Ascending aorta (tissue), 2 donors: Measurements from ENCODE around the gene ZNF32. TPM values are rescaled to one million over a fixed set of nuclear protein-coding genes. Genes with fewer than 3 reads are reported as not detected.

ENCODE experiments used
- DNase-seq, 2 donors: peaks; one replicate each; pipeline ENCODE4 v3.0.0-alpha.2; 2019; ENCODE audit warnings: low spot score in 2 of 2
- H3K27ac ChIP-seq, 2 donors: fragments of 200-600 bp; sonication (generic); one replicate each; pipeline ENCODE4 v1.5.1; 2016 to 2017; ENCODE audit warnings: mild to moderate bottlenecking in 1 of 2
- H3K27me3 ChIP-seq: fragments of 200-600 bp; sonication (generic); one replicate; pipeline ENCODE4 v1.5.1; 2017
- H3K36me3 ChIP-seq, 2 donors: fragments of 200-600 bp; sonication (generic); one replicate each; pipeline ENCODE4 v1.5.1; 2016
- H3K4me1 ChIP-seq, 2 donors: fragments of 200-600 bp; sonication (generic); one replicate each; pipeline ENCODE4 v1.5.1; 2016 to 2017; ENCODE audit warnings: mild to moderate bottlenecking in 1 of 2
- H3K4me3 ChIP-seq, 2 donors: fragments of 200-600 bp; sonication (generic); one replicate each; pipeline ENCODE4 v1.5.1; 2016 to 2017; ENCODE audit warnings: mild to moderate bottlenecking in 1 of 2
- H3K9me3 ChIP-seq, 2 donors: fragments of 200-600 bp; sonication (generic); one replicate each; pipeline ENCODE4 v1.5.1; 2016
- intact Hi-C: fragments of 100-400 bp; cut with DNase I; formaldehyde crosslinking; loops from one replicate; pipeline ENCODE4 v1.15.1; 2023
- total RNA-seq: library from RNA; depleted of rRNA; stranded (reverse); fragments of >200 nt; gene quantifications from one replicate; pipeline ENCODE4 v1.1.0, GENCODE V29; 2016
- TF ChIP-seq, protein P1 (sequence below), 3 experiments: fragments of 200-600 bp in 2 of 3; fragments of 450-650 bp in 1 of 3; sonication (generic) in 2 of 3; IDR thresholded peaks; one replicate each; pipeline ENCODE4 v1.5.1; 2016 to 2019; ENCODE audit warnings: antibody characterized with exemption in 3 of 3, mild to moderate bottlenecking in 1 of 3, moderate library complexity in 1 of 3

The ZNF32 gene
- total RNA-seq, 1 donor from 2014 or later, result 10.9 TPM

DNA sequence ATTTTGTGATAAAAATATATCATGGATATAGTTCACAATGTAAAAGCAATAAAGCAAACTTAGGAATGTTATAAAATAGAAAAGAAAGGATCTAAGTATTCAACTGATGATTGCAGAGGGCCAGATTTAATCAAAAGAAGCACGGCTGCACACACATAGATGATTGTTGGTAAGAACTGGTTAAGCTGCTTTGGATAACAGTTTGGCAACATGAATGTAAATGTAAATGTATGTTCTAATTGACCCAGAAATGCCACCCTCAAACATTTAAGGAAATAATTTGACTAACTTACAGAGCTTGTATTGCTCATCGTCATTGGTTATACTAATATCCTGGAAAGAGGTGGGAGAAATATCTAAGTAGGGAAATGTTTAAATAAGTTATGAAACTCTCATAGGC lies 29.3 kb downstream of the ZNF32 start:
- no peak overlapping the region for H3K27ac ChIP-seq
- H3K4me3 ChIP-seq, result no peak overlapping the region
- intact Hi-C loops, result no loop called here
- peaks cover 10 to 35% of the 10 kb centered on the region in 2 donors for H3K9me3 ChIP-seq
- H3K27me3 ChIP-seq, result no peaks in the 10 kb centered on the region
- H3K4me1 ChIP-seq, result no peaks in the 10 kb centered on the region
- peaks cover 20 to 28% of the 10 kb centered on the region in 2 donors for H3K36me3 ChIP-seq
- TF ChIP-seq, protein P1, sequence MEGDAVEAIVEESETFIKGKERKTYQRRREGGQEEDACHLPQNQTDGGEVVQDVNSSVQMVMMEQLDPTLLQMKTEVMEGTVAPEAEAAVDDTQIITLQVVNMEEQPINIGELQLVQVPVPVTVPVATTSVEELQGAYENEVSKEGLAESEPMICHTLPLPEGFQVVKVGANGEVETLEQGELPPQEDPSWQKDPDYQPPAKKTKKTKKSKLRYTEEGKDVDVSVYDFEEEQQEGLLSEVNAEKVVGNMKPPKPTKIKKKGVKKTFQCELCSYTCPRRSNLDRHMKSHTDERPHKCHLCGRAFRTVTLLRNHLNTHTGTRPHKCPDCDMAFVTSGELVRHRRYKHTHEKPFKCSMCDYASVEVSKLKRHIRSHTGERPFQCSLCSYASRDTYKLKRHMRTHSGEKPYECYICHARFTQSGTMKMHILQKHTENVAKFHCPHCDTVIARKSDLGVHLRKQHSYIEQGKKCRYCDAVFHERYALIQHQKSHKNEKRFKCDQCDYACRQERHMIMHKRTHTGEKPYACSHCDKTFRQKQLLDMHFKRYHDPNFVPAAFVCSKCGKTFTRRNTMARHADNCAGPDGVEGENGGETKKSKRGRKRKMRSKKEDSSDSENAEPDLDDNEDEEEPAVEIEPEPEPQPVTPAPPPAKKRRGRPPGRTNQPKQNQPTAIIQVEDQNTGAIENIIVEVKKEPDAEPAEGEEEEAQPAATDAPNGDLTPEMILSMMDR (IDR thresholded peaks at IDR 0.05), result no peak
- DNase-seq, result no peak

DNA sequence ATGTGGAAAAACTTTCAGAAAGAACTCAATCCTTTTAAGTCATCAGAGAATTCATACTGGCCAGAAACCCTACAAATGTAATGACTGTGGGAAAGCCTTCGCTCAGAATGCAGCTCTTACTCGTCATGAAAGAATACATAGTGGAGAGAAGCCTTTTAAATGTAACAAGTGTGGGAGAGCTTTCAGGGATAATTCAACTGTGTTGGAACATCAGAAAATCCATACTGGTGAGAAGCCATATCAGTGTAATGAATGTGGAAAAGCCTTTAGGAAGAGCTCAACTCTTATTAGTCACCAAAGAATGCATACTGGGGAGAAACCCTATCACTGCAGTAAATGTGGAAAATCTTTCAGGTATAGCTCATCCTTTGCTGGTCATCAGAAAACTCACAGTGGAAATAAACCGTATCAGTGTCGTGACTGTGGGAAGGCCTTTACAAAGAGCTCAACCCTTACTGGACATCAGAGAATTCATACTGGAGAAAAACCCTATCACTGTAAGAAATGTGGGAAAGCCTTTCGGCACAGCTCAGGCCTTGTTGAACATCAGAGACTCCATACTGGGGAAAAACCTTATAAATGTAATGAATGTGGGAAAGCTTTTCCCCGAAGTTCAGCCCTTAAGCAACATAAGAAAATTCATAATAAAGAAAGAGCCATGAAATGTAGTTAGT lies 31.8 kb downstream of the ZNF32 start:
- H3K36me3 ChIP-seq, result peaks cover 28 to 41% of the 10 kb centered on the region in 2 donors
- H3K27ac ChIP-seq, result no peak overlapping the region
- intact Hi-C loops, result no loop called here
- H3K27me3 ChIP-seq, result no peaks in the 10 kb centered on the region
- H3K4me1 ChIP-seq, result no peaks in the 10 kb centered on the region
- no peak for DNase-seq
- peaks cover 10 to 44% of the 10 kb centered on the region in 2 donors for H3K9me3 ChIP-seq
- TF ChIP-seq, protein P1 (IDR thresholded peaks at IDR 0.05), result no peak
- no peak overlapping the region for H3K4me3 ChIP-seq

DNA sequence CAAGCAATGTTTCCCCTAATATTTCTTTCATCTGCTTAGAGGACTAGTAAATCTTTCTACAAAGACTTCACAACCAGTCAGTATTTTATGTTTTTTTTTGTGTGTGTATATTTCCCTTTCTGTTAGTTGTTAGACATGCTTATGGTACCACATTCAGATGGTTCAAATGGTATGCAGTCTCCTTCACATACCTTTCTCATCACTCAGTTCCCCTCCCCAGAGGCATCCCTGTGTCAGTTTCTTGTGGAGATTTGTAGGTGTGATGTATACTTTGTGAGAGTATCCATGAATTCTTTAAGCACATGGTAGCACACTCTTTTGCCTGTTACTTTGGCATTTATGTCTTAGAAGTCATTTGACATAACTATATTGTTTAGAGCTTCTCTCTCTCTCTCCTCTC lies 38.0 kb downstream of the ZNF32 start:
- Histone ChIP-seq H3K36me3 (peaks cover 16 to 50% of the 10 kb centered on the region in 2 donors), H3K4me1 (peaks cover 0 to 10% of the 10 kb centered on the region in 2 donors), H3K27ac (no peak overlapping the region), H3K4me3 (no peak overlapping the region), H3K9me3 (peaks cover 0 to 19% of the 10 kb centered on the region in 2 donors), H3K27me3 (no peaks in the 10 kb centered on the region)
- intact Hi-C loops, result no loop called here
- no peak for DNase-seq
- TF ChIP-seq, protein P1 (IDR thresholded peaks at IDR 0.05), result no peak

DNA sequence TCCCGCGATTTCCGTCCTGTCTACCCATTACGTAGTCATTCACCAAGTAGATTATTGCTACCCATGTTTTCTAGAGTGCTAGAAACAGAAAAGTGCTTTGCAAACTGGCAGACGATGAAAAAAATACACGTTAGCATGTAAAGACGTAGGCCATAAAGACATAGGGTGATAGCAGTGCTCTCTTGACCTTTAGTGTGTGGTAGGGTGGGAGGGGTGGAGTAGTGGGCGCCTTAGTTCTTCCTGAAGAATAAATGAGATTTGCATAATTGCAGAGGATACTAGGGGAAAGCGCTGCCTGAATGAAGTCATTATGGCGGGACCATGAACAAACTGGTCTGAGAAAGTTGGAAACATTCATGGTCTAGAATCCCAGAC lies 41.5 kb downstream of the ZNF32 start:
- TF ChIP-seq, protein P1 (IDR thresholded peaks at IDR 0.05), result no peak
- no peaks in the 10 kb centered on the region for H3K9me3 ChIP-seq
- intact Hi-C loops, result loop anchor here (2.0 kb wide), 2 partner anchors 32 to 42 kb away; partner anchors contain the start of genes ZNF239 and ZNF32
- H3K4me3 ChIP-seq, result peak overlapping the region; percentile 72 to 97
- H3K27ac ChIP-seq, result no peak overlapping the region
- H3K27me3 ChIP-seq, result no peaks in the 10 kb centered on the region
- peaks cover 0 to 10% of the 10 kb centered on the region in 2 donors for H3K4me1 ChIP-seq
- no peak for DNase-seq
- H3K36me3 ChIP-seq, result peaks cover 0 to 25% of the 10 kb centered on the region in 2 donors

DNA sequence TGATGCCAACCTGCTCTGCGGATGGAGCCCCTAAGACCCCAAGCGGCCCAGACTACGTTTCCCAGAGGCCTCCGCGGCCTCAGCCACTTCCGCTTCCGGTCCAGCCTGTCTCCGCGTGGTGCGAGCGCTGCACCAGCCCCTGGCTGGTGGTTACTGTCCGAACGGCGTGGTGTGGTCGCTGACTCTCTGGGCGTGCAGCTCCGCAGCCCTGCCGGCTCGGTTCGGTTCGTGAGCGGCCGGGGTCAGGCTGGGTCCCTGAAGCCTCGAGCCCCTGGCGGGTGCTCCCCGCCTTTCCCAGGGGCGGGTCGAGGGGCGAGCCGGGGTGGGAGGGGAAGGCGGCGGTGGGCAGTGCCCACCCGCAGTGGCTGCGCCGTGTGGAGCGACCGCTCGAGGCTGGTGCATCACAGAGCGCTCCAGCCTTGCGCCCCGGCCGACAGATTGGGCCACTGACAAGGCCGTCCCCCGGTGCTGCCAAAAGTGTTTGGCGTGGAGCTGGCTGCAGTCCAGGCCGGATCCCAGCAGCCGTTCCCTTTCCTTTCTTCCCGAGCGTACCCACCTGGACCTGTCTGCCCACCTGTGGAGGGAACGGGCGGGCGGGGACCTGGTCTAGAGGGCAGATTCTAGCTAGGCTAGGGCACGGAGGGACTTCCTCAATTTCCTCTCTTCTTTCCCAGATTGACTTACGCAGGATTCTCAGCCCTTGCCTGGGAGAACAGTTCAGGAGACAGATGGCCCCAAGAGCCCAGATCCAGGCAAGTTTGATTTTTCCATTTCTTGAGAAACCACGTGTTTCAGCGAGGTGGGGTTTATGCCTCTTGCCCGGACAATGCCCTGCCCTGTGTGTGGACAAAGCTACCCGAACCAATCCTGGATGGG lies 42.1 kb downstream of the ZNF32 start, which contains the start of gene ZNF485:
Gene ZNF485 (plus strand): TSS at position 116 of the 876 bp plus-strand sequence. CDS start 613 bp downstream, at position 729.
- H3K9me3 ChIP-seq, result no peaks in the 10 kb centered on the region
- H3K27me3 ChIP-seq, result no peaks in the 10 kb centered on the region
- peaks cover 0 to 10% of the 10 kb centered on the region in 2 donors for H3K4me1 ChIP-seq
- intact Hi-C loops, result loop anchor here (2.0 kb wide), 2 partner anchors 32 to 42 kb away; partner anchors contain the start of genes ZNF239 and ZNF32
- peak within 1 kb of the TSS; percentile 72 to 97 for H3K4me3 ChIP-seq
- TF ChIP-seq, protein P1 (IDR thresholded peaks at IDR 0.05), result peak in 1 of 3 experiments; percentile 2
- DNase-seq, result peak in 1 of 2 donors; percentile 79
- H3K27ac ChIP-seq, result peak within 1 kb of the TSS; percentile 41 to 54
- peaks cover 0 to 25% of the 10 kb centered on the region in 2 donors for H3K36me3 ChIP-seq
